K562 treated with DMSO at 1 percent for 12 hours (cell line): ENCODE results near the gene ZNF322. TPM values are rescaled to one million over a fixed set of nuclear protein-coding genes. Genes with fewer than 3 reads are reported as not detected.

ENCODE experiments used
- total RNA-seq: library from RNA; unstranded; fragments of 300-600 nt; gene quantifications from 2 replicates; pipeline ENCODE4 v1.2.3, GENCODE V29; 2022; ENCODE audit not compliant: insufficient read depth

The ZNF322 gene
- 6.4 and 23.2 TPM in 2 replicates for total RNA-seq

GRCh38 chr6:26659042-26659999, at the start of gene ZNF322:
Gene ZNF322, minus strand, starts transcription at chr6:26659746. Its CDS starts 21,193 bp downstream, at chr6:26638553.

GRCh38 chr6:26596579-26597388, 62.8 kb downstream of the ZNF322 start, which contains the start of gene ABT1:
Gene ABT1, plus strand, starts transcription at chr6:26596953. Its CDS starts 30 bp downstream, at chr6:26596983.

Other genes starting within 250 kb of the ZNF322 start
- 1.0 and 5.1 TPM in 2 replicates for gene BTN3A3, start 219.2 kb downstream of the ZNF322 start, total RNA-seq
- gene BTN2A1, start 201.8 kb downstream of the ZNF322 start, total RNA-seq = 10.4 and 23.1 TPM in 2 replicates
- gene BTN1A1, start 159.4 kb downstream of the ZNF322 start, total RNA-seq = not detected in 2 replicates
- 57.8 and 103 TPM in 2 replicates for gene HMGN4, start 121.4 kb downstream of the ZNF322 start, total RNA-seq
- 34.2 and 37.2 TPM in 2 replicates for gene ABT1, start 62.8 kb downstream of the ZNF322 start, total RNA-seq